Progenitor cell of endocrine pancreas (in vitro differentiated cells): ENCODE results near the gene UBE2E3. TPM values are rescaled to one million over a fixed set of nuclear protein-coding genes. Genes with fewer than 3 reads are reported as not detected.

Experiments used
- DNase-seq: peaks from one replicate; pipeline ENCODE4 v3.0.0; 2021; ENCODE audit warnings: low spot score; ENCODE audit not compliant: unreplicated experiment
- H3K27ac Mint-ChIP-seq: 2 replicates; pipeline ENCODE4 v1.8.0; 2021; ENCODE audit warnings: mild to moderate bottlenecking, moderate library complexity, mixed read lengths
- H3K27me3 Mint-ChIP-seq: 2 replicates; pipeline ENCODE4 v1.8.0; 2021; ENCODE audit warnings: mixed read lengths
- H3K36me3 Mint-ChIP-seq: 2 replicates; pipeline ENCODE4 v1.8.0; 2022; ENCODE audit warnings: mixed read lengths; ENCODE audit not compliant: insufficient read depth
- H3K4me1 Mint-ChIP-seq: 2 replicates; pipeline ENCODE4 v1.8.0; 2021; ENCODE audit warnings: low read depth, mixed read lengths
- H3K4me3 Mint-ChIP-seq: 2 replicates; pipeline ENCODE4 v1.8.0; 2021; ENCODE audit warnings: low read depth, mild to moderate bottlenecking, moderate library complexity, mixed read lengths
- H3K9me3 Mint-ChIP-seq: 2 replicates; pipeline ENCODE4 v1.8.0; 2021; ENCODE audit warnings: low read depth, mixed read lengths
- total RNA-seq: library from RNA; stranded (reverse); gene quantifications from 2 replicates; pipeline ENCODE4 v1.2.1, GENCODE V29; 2021
- TF ChIP-seq, protein P1 (sequence below): fragments of 200-600 bp; sonication (generic); IDR thresholded peaks from one replicate; pipeline ENCODE4 v1.5.0; 2021; ENCODE audit warnings: antibody characterized with exemption, mild to moderate bottlenecking; ENCODE audit not compliant: unreplicated experiment

The UBE2E3 gene
- total RNA-seq, 1 donor from 2014 or later: 146 TPM

DNA sequence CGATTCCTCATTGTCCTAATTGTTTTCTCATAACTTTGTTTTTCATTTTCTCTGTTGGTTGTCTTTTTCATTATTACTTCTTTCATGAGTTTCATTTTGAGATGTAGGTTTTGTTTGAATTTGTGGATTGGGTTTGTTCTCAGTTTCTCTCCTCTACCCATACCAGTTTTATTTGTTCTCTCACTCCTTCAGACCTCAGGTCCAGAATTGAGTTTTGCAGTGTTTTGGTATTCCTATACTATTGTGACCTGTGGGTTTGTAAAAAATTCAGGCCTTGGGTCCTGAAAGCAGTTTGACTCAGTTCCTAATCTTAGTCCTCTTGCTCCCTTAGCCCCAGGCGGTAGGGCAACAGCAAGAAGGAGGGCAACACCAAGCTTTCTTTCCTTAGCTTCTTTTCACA lies 28.3 kb upstream of the UBE2E3 start:
- Mint-ChIP-seq H3K36me3 (no peaks in the 10 kb centered on the region), H3K4me1 (peaks cover 3% of the 10 kb centered on the region), H3K4me3 (no peak overlapping the region), H3K27me3 (no peaks in the 10 kb centered on the region), H3K27ac (no peak overlapping the region), H3K9me3 (no peaks in the 10 kb centered on the region)
- TF ChIP-seq, protein P1, sequence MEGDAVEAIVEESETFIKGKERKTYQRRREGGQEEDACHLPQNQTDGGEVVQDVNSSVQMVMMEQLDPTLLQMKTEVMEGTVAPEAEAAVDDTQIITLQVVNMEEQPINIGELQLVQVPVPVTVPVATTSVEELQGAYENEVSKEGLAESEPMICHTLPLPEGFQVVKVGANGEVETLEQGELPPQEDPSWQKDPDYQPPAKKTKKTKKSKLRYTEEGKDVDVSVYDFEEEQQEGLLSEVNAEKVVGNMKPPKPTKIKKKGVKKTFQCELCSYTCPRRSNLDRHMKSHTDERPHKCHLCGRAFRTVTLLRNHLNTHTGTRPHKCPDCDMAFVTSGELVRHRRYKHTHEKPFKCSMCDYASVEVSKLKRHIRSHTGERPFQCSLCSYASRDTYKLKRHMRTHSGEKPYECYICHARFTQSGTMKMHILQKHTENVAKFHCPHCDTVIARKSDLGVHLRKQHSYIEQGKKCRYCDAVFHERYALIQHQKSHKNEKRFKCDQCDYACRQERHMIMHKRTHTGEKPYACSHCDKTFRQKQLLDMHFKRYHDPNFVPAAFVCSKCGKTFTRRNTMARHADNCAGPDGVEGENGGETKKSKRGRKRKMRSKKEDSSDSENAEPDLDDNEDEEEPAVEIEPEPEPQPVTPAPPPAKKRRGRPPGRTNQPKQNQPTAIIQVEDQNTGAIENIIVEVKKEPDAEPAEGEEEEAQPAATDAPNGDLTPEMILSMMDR: no peak
- no peak for DNase-seq

- Mint-ChIP-seq H3K27me3 (no peaks in the 10 kb centered on the region), H3K36me3 (no peaks in the 10 kb centered on the region), H3K27ac (no peak overlapping the region), H3K9me3 (no peaks in the 10 kb centered on the region), H3K4me3 (no peak overlapping the region), H3K4me1 (peaks cover 3% of the 10 kb centered on the region)
- TF ChIP-seq, protein P1: no peak
- no peak for DNase-seq
Observed at GRCh38 chr2:180952731-180953336, 27.6 kb upstream of the UBE2E3 start.

- no peaks in the 10 kb centered on the region for H3K4me1 Mint-ChIP-seq
- H3K27me3 Mint-ChIP-seq: no peaks in the 10 kb centered on the region
- DNase-seq: no peak
- TF ChIP-seq, protein P1: no peak
- H3K36me3 Mint-ChIP-seq: no peaks in the 10 kb centered on the region
- no peak overlapping the region for H3K4me3 Mint-ChIP-seq
- H3K9me3 Mint-ChIP-seq: no peaks in the 10 kb centered on the region
- no peak overlapping the region for H3K27ac Mint-ChIP-seq
Observed at GRCh38 chr2:180953550-180953949, 26.9 kb upstream of the UBE2E3 start.

DNA sequence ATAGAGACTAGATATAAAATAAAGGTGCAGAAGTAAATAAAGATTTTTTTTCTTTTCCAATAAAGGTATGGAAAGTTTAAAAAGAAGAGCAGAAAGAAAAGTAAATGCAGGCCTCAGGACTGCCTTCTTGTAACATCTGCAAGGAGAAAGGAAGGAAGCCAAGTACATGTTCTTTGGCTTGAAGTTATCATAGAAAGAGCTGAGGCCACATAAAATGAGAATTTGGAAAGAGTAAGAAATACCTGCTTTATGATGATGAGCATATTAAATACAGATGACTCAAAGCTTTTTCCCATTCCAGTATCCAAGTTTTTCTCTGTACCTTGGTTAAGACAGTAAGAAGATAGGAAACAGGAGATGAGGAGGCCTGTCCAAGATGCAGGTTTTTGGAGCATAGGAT lies 25.3 kb upstream of the UBE2E3 start:
- H3K4me1 Mint-ChIP-seq: no peaks in the 10 kb centered on the region
- no peak overlapping the region for H3K27ac Mint-ChIP-seq
- H3K36me3 Mint-ChIP-seq: no peaks in the 10 kb centered on the region
- H3K4me3 Mint-ChIP-seq: no peak overlapping the region
- DNase-seq: no peak
- H3K9me3 Mint-ChIP-seq: no peaks in the 10 kb centered on the region
- TF ChIP-seq, protein P1: no peak
- no peaks in the 10 kb centered on the region for H3K27me3 Mint-ChIP-seq

DNA sequence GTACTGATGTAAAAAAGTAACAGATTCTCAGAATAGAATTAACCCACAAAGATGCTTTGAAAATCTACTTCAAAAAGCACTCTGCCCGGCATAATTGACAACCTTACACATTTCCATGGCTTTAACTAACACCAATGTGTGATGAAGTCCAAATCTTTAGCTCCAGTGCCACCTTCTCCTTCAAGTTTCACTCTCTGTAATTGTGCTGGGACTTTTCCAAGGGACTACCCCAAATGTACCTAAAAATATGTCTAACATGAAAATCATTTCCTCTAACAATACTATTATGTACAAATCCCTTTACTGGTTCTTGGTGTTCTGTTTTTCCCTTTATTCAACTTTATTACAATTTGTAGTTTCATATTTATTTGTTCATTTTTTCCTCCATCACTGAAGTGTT lies 20.6 kb upstream of the UBE2E3 start:
- no peak overlapping the region for H3K4me3 Mint-ChIP-seq
- no peaks in the 10 kb centered on the region for H3K4me1 Mint-ChIP-seq
- TF ChIP-seq, protein P1: no peak
- H3K9me3 Mint-ChIP-seq: no peaks in the 10 kb centered on the region
- no peaks in the 10 kb centered on the region for H3K27me3 Mint-ChIP-seq
- no peak overlapping the region for H3K27ac Mint-ChIP-seq
- no peak for DNase-seq
- H3K36me3 Mint-ChIP-seq: no peaks in the 10 kb centered on the region
